Esophagus squamous epithelium (tissue), 5 donors: ENCODE data around the gene SLC6A13. TPM values are rescaled to one million over a fixed set of nuclear protein-coding genes. Genes with fewer than 3 reads are reported as not detected.
"Not testable (repeated sequence)": the region's sequence is repeated elsewhere in the genome, so short reads cannot be mapped to it uniquely, and the experiment has no call there.

ENCODE experiments used
- DNase-seq: peaks from one replicate; lab custom pipeline; 2025; lab: John Stamatoyannopoulos, UW
- H3K27ac ChIP-seq, 4 donors: fragments of 200-600 bp; sonication (generic); one replicate each; pipeline ENCODE4 v1.5.1; 2016 to 2019; ENCODE audit warnings: mild to moderate bottlenecking in 1 of 4
- H3K27me3 ChIP-seq, 4 donors: fragments of 200-600 bp; sonication (generic); 1 replicate in 3 of 4; 2 replicates in 1 of 4; pipeline versions ENCODE4 v1.5.1 to v1.6.0; 2017 to 2021; ENCODE audit warnings: antibody characterized with exemption in 1 of 4
- H3K36me3 ChIP-seq, 3 donors: fragments of 200-600 bp; sonication (generic); one replicate each; pipeline ENCODE4 v1.5.1; 2016 to 2019
- H3K4me1 ChIP-seq, 3 donors: fragments of 200-600 bp; sonication (generic); one replicate each; pipeline ENCODE4 v1.5.1; 2017 to 2019
- H3K4me3 ChIP-seq, 4 donors: fragments of 200-600 bp; sonication (generic); 1 replicate in 3 of 4; 2 replicates in 1 of 4; pipeline ENCODE4 v1.5.1; 2016 to 2019; ENCODE audit warnings: mild to moderate bottlenecking in 2 of 4, moderate library complexity in 1 of 4
- H3K9me3 ChIP-seq, 3 donors: fragments of 200-600 bp; sonication (generic); one replicate each; pipeline ENCODE4 v1.5.1; 2016 to 2019
- CTCF ChIP-seq, 6 experiments: fragments of 450-650 bp in 4 of 6; fragments of 200-600 bp in 2 of 6; sonication (generic) in 2 of 6; IDR thresholded peaks; one replicate each; pipeline ENCODE4 v1.5.1; 2016 to 2019; ENCODE audit warnings: antibody characterized with exemption in 6 of 6, mild to moderate bottlenecking in 4 of 6, moderate library complexity in 4 of 6
- POLR2A ChIP-seq, 4 donors: fragments of 450-650 bp; IDR thresholded peaks; one replicate each; pipeline ENCODE4 v1.6.1; 2017; ENCODE audit warnings: antibody characterized with exemption in 4 of 4, mild to moderate bottlenecking in 4 of 4, moderate library complexity in 3 of 4
- WGBS, 2 donors: methylation state at CpG; one replicate each; pipeline ENCODE4 v1.1.5; 2018; 5-methylcytosine and 5-hydroxymethylcytosine counted together
- intact Hi-C: fragments of 100-400 bp; cut with DNase I; formaldehyde crosslinking; loops from one replicate; pipeline ENCODE4 v1.15.0; 2022
- total RNA-seq, 4 donors: library from RNA; depleted of rRNA; stranded (reverse); fragments of >200 nt; gene quantifications; one replicate each; pipeline ENCODE4 v1.1.0, GENCODE V29; 2016
- donor health status: DM: yes; HTN: yes; CAD: no.

SLC6A13 gene
- total RNA-seq, 4 donors from 2014 or later: not detected

- 82 to 85% methylated on average over 4 to 5 of the region's 5 CpGs for WGBS, 2 donors
- Histone ChIP-seq H3K4me1 (peaks cover 2 to 7% (median 3%) of the 10 kb centered on the region in 3 donors), H3K27ac (no peak overlapping the region), H3K4me3 (no peak overlapping the region), H3K36me3 (no peaks in the 10 kb centered on the region), H3K9me3 (no peaks in the 10 kb centered on the region), H3K27me3 (peaks cover 0 to 71% (median 0%) of the 10 kb centered on the region in 4 donors)
- DNase-seq: no peak
- intact Hi-C loops: no loop called here
- TF ChIP-seq POLR2A (IDR thresholded peaks at IDR 0.05): no peak
- TF ChIP-seq CTCF (IDR thresholded peaks at IDR 0.05): no peak
Measured at GRCh38 chr12:218221-218620, 44.4 kb downstream of the SLC6A13 start.

DNA sequence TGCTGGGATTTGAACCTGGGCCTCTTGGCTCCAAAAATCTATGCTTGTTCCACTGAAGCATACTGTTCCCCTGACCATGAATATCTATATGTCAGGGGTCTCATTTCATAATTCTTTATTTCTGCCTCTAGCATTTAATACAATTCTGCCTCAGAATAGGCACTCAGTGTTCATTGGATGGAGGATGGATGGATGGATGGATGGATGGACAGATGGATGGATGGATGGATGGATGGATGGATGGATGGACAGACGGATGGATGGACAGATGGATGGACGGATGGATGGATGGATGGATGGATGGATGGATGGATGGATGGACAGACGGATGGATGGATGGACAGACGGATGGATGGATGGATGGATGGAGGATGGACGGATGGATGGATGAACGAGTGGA is 45.6 kb downstream of the SLC6A13 start:
- whole genome bisulfite sequencing, 2 donors: 73 to 74% methylated on average over 6 of the region's 6 CpGs
- H3K4me3 ChIP-seq, H3K36me3 ChIP-seq, intact Hi-C loops, H3K27ac ChIP-seq, H3K9me3 ChIP-seq, DNase-seq: not testable (repeated sequence)
- Histone ChIP-seq H3K4me1 (peaks cover 3 to 14% (median 5%) of the 10 kb centered on the region in 3 donors), H3K27me3 (peaks cover 0 to 76% (median 0%) of the 10 kb centered on the region in 4 donors)

DNA sequence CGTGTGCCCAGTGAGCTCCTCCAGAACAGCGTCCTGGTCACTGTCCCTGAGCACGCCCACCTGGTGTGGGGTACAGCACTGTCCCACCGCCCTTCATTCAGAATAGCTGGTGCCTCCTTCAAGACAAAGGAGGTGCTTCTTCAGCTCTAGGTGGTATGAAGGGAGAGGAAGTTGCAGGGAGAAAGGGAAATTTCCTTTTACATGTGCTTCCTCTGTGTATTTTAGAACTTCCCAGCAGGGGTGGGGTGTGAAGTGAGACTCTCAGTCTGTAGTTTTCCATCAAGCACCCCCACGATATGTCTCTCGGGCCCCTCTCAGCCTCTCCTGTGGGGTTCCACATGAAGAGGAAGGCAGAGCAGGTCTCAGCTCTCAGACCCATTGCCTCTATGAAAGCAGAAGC is 47.5 kb downstream of the SLC6A13 start:
- Histone ChIP-seq H3K36me3 (no peaks in the 10 kb centered on the region), H3K4me1 (peaks cover 3 to 14% (median 5%) of the 10 kb centered on the region in 3 donors), H3K4me3 (no peak overlapping the region), H3K27me3 (peaks cover 0 to 78% (median 0%) of the 10 kb centered on the region in 4 donors), H3K27ac (no peak overlapping the region), H3K9me3 (no peaks in the 10 kb centered on the region)
- 53 to 85% methylated on average over 3 to 5 of the region's 6 CpGs for WGBS, 2 donors
- intact Hi-C loops: no loop called here
- DNase-seq: no peak
- TF ChIP-seq POLR2A (IDR thresholded peaks at IDR 0.05) (no peak), CTCF (IDR thresholded peaks at IDR 0.05) (no peak)

DNA sequence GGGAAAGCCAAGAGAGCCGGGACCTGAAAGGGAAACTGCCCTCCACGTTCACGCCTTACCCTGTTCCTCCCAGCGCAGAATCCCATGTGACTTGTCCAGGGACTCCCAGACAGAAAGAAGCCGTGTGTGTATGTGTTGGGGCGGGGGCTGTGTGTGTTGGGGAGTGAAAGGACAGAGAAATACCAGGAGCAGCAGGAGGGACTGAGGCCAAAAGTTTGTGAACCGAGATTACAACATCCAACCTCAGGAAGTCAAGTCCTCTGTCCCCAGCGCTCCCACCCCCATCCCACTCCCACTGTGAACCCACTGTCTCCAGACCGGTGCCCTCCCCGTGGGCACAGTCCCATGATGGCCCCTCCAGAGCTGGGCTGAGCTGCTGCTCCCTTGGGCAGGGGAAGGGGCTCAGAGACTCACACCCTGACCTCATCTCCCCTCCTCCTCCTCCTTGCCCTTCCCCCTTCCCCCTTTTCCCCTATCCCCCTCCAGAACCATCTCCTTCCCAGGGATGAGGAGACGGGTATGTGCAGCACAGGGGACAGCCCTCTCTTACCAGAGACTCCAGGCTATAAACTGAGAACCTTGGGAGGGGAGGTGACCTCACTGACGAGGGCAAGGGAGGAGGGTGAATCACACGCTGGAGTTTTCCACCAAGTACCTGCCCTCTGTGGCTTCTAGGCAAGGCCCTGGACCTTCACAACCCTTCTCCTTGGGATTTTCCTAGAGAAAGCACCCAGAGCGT is 48.5 kb downstream of the SLC6A13 start, which contains the start of gene SLC6A12:
TSS of gene SLC6A12 (minus strand) at position 155 of the 739 bp plus-strand sequence. CDS start 4,171 bp downstream, outside the sequence.
- peaks cover 0 to 79% (median 0%) of the 10 kb centered on the region in 4 donors for H3K27me3 ChIP-seq
- no peak for DNase-seq
- no peak for TF ChIP-seq CTCF (IDR thresholded peaks at IDR 0.05)
- TF ChIP-seq POLR2A (IDR thresholded peaks at IDR 0.05): no peak
- no peak within 1 kb of the TSS for H3K27ac ChIP-seq
- no peaks in the 10 kb centered on the region for H3K9me3 ChIP-seq
- 28 to 41% methylated on average over 6 to 7 of the region's 14 CpGs for WGBS, 2 donors
- peaks cover 3 to 14% (median 5%) of the 10 kb centered on the region in 3 donors for H3K4me1 ChIP-seq
- H3K36me3 ChIP-seq: no peaks in the 10 kb centered on the region
- H3K4me3 ChIP-seq: peak within 1 kb of the TSS in 1 of 4 donors; percentile 26
- intact Hi-C loops: no loop called here

DNA sequence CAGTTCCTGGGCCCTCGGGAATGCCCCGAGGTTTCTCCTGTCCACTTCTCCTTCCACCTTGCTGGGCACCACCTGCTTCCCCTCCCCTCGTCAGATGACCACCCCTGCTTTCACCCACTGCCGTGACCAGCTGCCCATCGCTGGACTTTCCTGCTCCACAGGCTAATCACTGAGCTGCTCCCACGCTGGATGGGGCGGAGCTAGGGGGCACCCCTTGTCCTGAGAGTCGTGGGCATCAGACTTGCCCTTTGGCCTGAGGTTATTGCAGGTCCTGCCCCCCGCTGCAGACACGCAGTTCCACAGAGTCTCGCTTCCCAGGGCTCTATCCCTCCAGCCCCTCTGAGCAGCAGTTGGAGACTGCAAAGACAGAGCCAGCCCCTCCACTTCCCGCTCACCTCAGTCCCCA is 49.1 kb downstream of the SLC6A13 start:
- WGBS, 2 donors: 20 to 31% methylated on average over 9 to 10 of the region's 12 CpGs
- intact Hi-C loops: no loop called here
- no peak for DNase-seq
- TF ChIP-seq CTCF (IDR thresholded peaks at IDR 0.05) (no peak), POLR2A (IDR thresholded peaks at IDR 0.05) (no peak)
- H3K4me3 ChIP-seq: peak overlapping the region in 1 of 4 donors; percentile 26
- H3K36me3 ChIP-seq: no peaks in the 10 kb centered on the region
- no peak overlapping the region for H3K27ac ChIP-seq
- H3K9me3 ChIP-seq: no peaks in the 10 kb centered on the region
- H3K27me3 ChIP-seq: peaks cover 0 to 80% (median 0%) of the 10 kb centered on the region in 4 donors
- H3K4me1 ChIP-seq: peaks cover 3 to 14% (median 5%) of the 10 kb centered on the region in 3 donors
